Loucy (cell line): Measurements from ENCODE around the gene ZNF544.

Experiments used
- EZH2phosphoT487 ChIP-seq: fragments of 200-600 bp; IDR thresholded peaks from 2 replicates; pipeline ENCODE4 v1.6.1; 2018; ENCODE audit warnings: antibody characterized with exemption, mild to moderate bottlenecking, moderate library complexity, borderline replicate concordance
- TF ChIP-seq, protein P1 (sequence below): fragments of 200-600 bp; sonication (generic); conservative IDR thresholded peaks from 2 replicates; pipeline ENCODE4 v1.5.1; 2014; ENCODE audit warnings: mild to moderate bottlenecking, antibody characterized with exemption, low read length

GRCh38 chr19:58183817-58184215 is 44.9 kb upstream of the ZNF544 start:
- TF ChIP-seq, protein P1, sequence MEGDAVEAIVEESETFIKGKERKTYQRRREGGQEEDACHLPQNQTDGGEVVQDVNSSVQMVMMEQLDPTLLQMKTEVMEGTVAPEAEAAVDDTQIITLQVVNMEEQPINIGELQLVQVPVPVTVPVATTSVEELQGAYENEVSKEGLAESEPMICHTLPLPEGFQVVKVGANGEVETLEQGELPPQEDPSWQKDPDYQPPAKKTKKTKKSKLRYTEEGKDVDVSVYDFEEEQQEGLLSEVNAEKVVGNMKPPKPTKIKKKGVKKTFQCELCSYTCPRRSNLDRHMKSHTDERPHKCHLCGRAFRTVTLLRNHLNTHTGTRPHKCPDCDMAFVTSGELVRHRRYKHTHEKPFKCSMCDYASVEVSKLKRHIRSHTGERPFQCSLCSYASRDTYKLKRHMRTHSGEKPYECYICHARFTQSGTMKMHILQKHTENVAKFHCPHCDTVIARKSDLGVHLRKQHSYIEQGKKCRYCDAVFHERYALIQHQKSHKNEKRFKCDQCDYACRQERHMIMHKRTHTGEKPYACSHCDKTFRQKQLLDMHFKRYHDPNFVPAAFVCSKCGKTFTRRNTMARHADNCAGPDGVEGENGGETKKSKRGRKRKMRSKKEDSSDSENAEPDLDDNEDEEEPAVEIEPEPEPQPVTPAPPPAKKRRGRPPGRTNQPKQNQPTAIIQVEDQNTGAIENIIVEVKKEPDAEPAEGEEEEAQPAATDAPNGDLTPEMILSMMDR: no peak
- no peak for TF ChIP-seq EZH2phosphoT487
